Karpas-422 (cell line): ENCODE results near the gene SLC5A5. TPM values are rescaled to one million over a fixed set of nuclear protein-coding genes. Genes with fewer than 3 reads are reported as not detected.

ENCODE experiments used
- DNase-seq: peaks from one replicate; pipeline ENCODE4 v3.0.0-alpha.2; 2015
- H2AFZ ChIP-seq: fragments of 200-600 bp; sonication (generic); 2 replicates; pipeline ENCODE4 v1.6.1; 2014; ENCODE audit warnings: antibody characterized with exemption, low read length, mixed read lengths
- H3K27ac ChIP-seq: fragments of 200-600 bp; sonication (generic); 2 replicates; pipeline ENCODE4 v1.5.1; 2014; ENCODE audit warnings: mild to moderate bottlenecking, low read length, moderate library complexity
- H3K27me3 ChIP-seq: fragments of 200-600 bp; sonication (generic); 2 replicates; pipeline ENCODE4 v1.6.1; 2014; ENCODE audit warnings: low read length, mixed read lengths
- H3K36me3 ChIP-seq: fragments of 200-600 bp; sonication (generic); 2 replicates; pipeline ENCODE4 v1.6.1; 2014; ENCODE audit warnings: low read length, mixed read lengths; ENCODE audit not compliant: insufficient read depth
- H3K4me1 ChIP-seq: fragments of 200-600 bp; sonication (generic); 2 replicates; pipeline ENCODE4 v1.6.1; 2014; ENCODE audit warnings: mild to moderate bottlenecking, low read length, mixed read lengths
- H3K4me2 ChIP-seq: fragments of 200-600 bp; sonication (generic); 2 replicates; pipeline ENCODE4 v1.6.1; 2014; ENCODE audit warnings: low read length, low read depth, mild to moderate bottlenecking; ENCODE audit not compliant: poor library complexity, severe bottlenecking
- H3K4me3 ChIP-seq: fragments of 200-600 bp; sonication (generic); 2 replicates; pipeline ENCODE4 v1.5.1; 2014; ENCODE audit warnings: mild to moderate bottlenecking, antibody characterized with exemption, low read length, mixed read lengths
- H3K79me2 ChIP-seq: fragments of 200-600 bp; sonication (generic); 2 replicates; pipeline ENCODE4 v1.6.1; 2014; ENCODE audit warnings: mild to moderate bottlenecking, low read length, mixed read lengths
- H3K9ac ChIP-seq: fragments of 200-600 bp; sonication (generic); 2 replicates; pipeline ENCODE4 v1.6.0; 2014; ENCODE audit warnings: low read length
- H3K9me2 ChIP-seq: fragments of 200-600 bp; sonication (generic), shearing (Covaris generic); replicated peaks from 2 replicates; pipeline ENCODE4 v1.6.0; 2014; ENCODE audit warnings: mild to moderate bottlenecking, low read length, moderate library complexity; ENCODE audit not compliant: insufficient read depth
- H3K9me3 ChIP-seq: fragments of 300-700, 200-600 bp; sonication (generic); 2 replicates; pipeline ENCODE4 v1.6.1; 2014; ENCODE audit warnings: low read length, mixed read lengths
- H4K20me1 ChIP-seq: fragments of 200-600 bp; sonication (generic); 2 replicates; pipeline ENCODE4 v1.6.1; 2014; ENCODE audit warnings: mild to moderate bottlenecking, antibody characterized with exemption, low read length, low read depth; ENCODE audit not compliant: insufficient read depth
- small RNA-seq: library from RNA; depleted of rRNA; stranded (forward); fragments of <200 nt; gene quantifications from one replicate; pipeline ENCODE3, GENCODE V24; 2014
- total RNA-seq: library from RNA; depleted of rRNA; stranded (reverse); fragments of >200 nt; shearing (Covaris generic); gene quantifications from 2 replicates; pipeline ENCODE4 v1.2.3, GENCODE V29; 2014; ENCODE audit warnings: low replicate concordance; rRNA removed

Gene SLC5A5
- total RNA-seq, 1 experiment from 2014 or later, result not detected

DNA sequence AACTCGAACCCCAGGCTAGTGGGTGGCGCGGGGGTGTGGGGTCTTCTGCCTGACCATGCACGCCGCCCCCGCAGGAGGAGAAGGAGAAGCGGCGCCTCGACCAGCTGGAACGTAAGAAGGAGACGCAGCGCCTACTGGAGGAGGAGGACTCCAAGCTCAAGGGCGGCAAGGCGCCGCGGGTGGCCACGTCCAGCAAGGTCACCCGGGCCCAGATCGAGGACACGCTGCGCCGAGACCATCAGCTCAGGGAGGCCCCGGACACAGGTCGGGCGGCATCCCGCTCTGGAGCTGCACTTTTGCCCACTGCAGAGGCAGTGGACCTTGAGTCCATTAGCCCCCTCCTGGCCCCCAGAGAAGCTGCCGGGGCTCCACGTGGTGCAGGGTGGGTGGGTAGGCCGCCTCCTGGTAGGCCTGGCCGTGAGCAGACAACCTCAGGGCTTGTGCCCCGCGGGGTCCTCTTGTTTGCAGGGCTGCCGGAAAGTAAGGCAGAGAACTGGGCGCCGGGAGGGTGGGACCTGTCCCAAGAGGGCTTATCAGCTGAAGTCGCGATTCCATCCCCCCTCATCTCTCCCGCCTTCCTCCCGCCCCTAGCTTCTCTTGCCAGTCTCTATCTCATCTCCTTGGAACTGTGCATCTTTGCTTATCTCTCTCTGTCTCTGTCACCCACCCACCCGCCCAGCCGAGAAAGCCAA is 71.0 kb downstream of the SLC5A5 start:
- DNase-seq, result no peak
- Histone ChIP-seq H3K27me3 (no peaks in the 10 kb centered on the region), H3K27ac (no peak overlapping the region), H3K4me3 (no peak overlapping the region), H3K4me2 (no peak overlapping the region), H3K4me1 (peaks cover 12% of the 10 kb centered on the region), H3K79me2 (no peaks in the 10 kb centered on the region), H3K9me2 (no peaks in the 10 kb centered on the region), H3K9ac (no peak overlapping the region), H4K20me1 (no peaks in the 10 kb centered on the region), H2AFZ (no peak overlapping the region), H3K36me3 (no peaks in the 10 kb centered on the region), H3K9me3 (no peaks in the 10 kb centered on the region)

GRCh38 chr19:17943274-17944221 is 71.8 kb downstream of the SLC5A5 start:
- H2AFZ ChIP-seq, result no peak overlapping the region

DNA sequence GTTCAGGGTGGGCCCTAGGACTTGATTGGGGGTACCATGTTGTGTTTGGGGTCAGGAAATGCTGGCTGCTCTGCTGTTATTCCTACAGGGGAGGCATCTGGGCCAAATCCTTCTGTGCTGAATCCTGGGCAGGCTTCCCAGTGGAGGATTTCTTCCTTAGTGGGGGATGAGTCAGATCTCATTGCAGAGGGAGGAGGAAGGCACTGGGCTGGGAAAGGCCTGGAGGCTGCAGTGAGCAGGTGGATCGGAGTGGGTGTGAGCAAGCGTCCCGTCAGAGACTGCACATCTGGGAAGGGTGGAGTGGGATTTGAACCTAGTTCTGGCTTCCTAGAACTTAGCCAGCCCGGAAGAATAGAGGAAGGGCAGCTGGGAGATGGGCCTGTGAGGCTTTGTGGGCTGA is 72.6 kb downstream of the SLC5A5 start:
- no peak overlapping the region for H3K27ac ChIP-seq
- H3K4me2 ChIP-seq, result no peak overlapping the region
- H3K36me3 ChIP-seq, result no peaks in the 10 kb centered on the region
- H3K9ac ChIP-seq, result no peak overlapping the region
- no peaks in the 10 kb centered on the region for H3K27me3 ChIP-seq
- H3K4me1 ChIP-seq, result peaks cover 20% of the 10 kb centered on the region
- H3K4me3 ChIP-seq, result no peak overlapping the region
- H3K9me3 ChIP-seq, result no peaks in the 10 kb centered on the region
- no peaks in the 10 kb centered on the region for H4K20me1 ChIP-seq
- H3K79me2 ChIP-seq, result no peaks in the 10 kb centered on the region
- no peak for DNase-seq
- no peaks in the 10 kb centered on the region for H3K9me2 ChIP-seq
- no peak overlapping the region for H2AFZ ChIP-seq

More at GRCh38 chr19:17943274-17944221, 71.8 kb downstream of the SLC5A5 start:
- no peak overlapping the region for H3K4me3 ChIP-seq
- no peak for DNase-seq
- no peaks in the 10 kb centered on the region for H3K36me3 ChIP-seq
- H4K20me1 ChIP-seq, result no peaks in the 10 kb centered on the region
- H3K9me3 ChIP-seq, result no peaks in the 10 kb centered on the region
- no peak overlapping the region for H3K9ac ChIP-seq
- no peak overlapping the region for H3K27ac ChIP-seq
- H3K79me2 ChIP-seq, result no peaks in the 10 kb centered on the region
- no peaks in the 10 kb centered on the region for H3K9me2 ChIP-seq
- H3K4me1 ChIP-seq, result peaks cover 13% of the 10 kb centered on the region
- H3K4me2 ChIP-seq, result no peak overlapping the region
- no peaks in the 10 kb centered on the region for H3K27me3 ChIP-seq

Small RNA genes lying within 50 kb of the gene (small RNA-seq; reads per million reads assigned to genes)
- not detected for gene SNORA68

Other genes starting within 250 kb of the SLC5A5 start
- gene UNC13A, start 183.6 kb upstream of the SLC5A5 start, total RNA-seq, result under 0.01 TPM in 1 of 2 replicates, not detected in the other
- gene MAP1S, start 152.5 kb upstream of the SLC5A5 start, total RNA-seq, result 22.9 and 34.6 TPM in 2 replicates
- gene FCHO1, start 120.5 kb upstream of the SLC5A5 start, total RNA-seq, result 16.6 and 40.4 TPM in 2 replicates
- gene B3GNT3, start 76.8 kb upstream of the SLC5A5 start, total RNA-seq, result not detected in 2 replicates
- not detected in 2 replicates for gene INSL3, start 50.4 kb upstream of the SLC5A5 start, total RNA-seq
- gene JAK3, start 24.0 kb upstream of the SLC5A5 start, total RNA-seq, result 5.7 and 9.5 TPM in 2 replicates
- 1,678 and 2,364 TPM in 2 replicates for gene RPL18A, start 12.0 kb upstream of the SLC5A5 start, total RNA-seq
- 13.9 and 51.6 TPM in 2 replicates for gene CCDC124, start 61.1 kb downstream of the SLC5A5 start, total RNA-seq
- gene KCNN1, start 95.2 kb downstream of the SLC5A5 start, total RNA-seq, result not detected in 2 replicates
- 12.3 and 46.8 TPM in 2 replicates for gene ARRDC2, start 136.2 kb downstream of the SLC5A5 start, total RNA-seq
- gene IL12RB1, start 215.0 kb downstream of the SLC5A5 start, total RNA-seq, result 6.1 and 9.6 TPM in 2 replicates
- gene MAST3, start 225.8 kb downstream of the SLC5A5 start, total RNA-seq, result 7.7 and 17.9 TPM in 2 replicates